ENCODE measurements around the gene HSF5. TPM values are rescaled to one million over a fixed set of nuclear protein-coding genes. Genes with fewer than 3 reads are reported as not detected.
A peak's percentile ranks its signal among the peaks of the same experiment; 100 is the strongest.

Gene HSF5
- total RNA-seq, 1 experiment from 2014 or later = not detected

DNA sequence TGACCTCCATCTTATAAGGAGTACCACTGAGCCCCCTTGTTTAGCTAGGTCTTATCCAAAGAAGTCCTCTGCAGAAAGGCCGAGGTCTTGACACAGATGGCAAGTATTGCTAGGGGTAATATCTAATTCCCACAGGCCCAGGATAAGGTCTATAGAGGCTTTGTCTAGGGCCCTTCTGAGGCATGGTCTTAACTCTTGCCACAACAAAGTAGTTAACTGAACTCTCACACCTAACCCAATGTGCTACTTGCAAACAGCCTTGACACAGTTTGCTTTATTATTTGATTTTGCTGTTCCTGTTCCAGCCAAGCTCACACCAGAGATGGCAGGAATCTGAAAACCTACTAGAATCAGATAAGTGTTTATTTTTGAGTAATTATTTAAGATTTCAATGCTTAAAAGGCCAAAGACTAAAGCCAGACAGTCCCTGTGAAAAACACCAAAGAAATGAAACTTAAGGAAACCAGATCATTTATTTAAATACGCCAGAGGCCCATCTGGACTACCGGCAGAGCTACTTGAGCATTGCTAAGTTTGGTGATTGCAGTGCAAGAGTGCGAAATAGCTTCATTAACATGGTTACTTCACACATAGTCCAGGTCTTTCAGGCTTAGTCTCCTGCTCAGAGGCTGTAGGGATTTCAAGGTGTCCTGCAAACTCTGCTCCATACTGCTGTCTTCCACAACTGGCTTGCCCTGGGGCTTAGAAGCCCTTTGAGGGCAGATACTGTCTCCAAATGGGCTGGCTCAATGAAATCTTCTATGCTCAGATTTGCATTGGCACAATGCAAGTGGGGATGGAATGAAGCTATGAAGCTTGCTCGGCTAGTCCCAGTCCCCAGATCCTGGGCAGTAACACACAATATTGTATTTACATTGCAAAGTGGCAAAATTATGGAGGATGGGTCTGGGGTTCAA, 107.7 kb downstream of the HSF5 start:
- in situ Hi-C loops (cut with HindIII; ENCODE audit: low sequenced_read_pairs) = loop anchor here (10.0 kb wide), 1 partner anchor 616 kb away; no protein-coding TSS in a partner anchor
- DNase-seq (ENCODE audit: low spot score) = no peak

DNA sequence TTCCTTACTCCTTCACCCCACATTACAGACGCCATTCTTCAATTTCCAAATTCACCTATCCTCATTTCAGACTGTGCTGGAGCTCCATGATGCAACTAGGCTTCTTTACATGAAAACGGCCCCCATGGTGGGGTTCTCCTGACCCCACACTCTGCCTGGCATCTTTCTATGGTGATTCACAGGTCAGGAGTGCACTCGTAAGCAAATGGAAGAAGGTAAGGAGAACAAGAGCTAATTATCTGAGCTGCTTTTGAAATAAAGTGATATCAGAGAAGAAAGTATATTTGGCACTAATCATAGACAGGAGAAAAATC, 108.7 kb downstream of the HSF5 start:
- DNase-seq (ENCODE audit: low spot score) = no peak

DNA sequence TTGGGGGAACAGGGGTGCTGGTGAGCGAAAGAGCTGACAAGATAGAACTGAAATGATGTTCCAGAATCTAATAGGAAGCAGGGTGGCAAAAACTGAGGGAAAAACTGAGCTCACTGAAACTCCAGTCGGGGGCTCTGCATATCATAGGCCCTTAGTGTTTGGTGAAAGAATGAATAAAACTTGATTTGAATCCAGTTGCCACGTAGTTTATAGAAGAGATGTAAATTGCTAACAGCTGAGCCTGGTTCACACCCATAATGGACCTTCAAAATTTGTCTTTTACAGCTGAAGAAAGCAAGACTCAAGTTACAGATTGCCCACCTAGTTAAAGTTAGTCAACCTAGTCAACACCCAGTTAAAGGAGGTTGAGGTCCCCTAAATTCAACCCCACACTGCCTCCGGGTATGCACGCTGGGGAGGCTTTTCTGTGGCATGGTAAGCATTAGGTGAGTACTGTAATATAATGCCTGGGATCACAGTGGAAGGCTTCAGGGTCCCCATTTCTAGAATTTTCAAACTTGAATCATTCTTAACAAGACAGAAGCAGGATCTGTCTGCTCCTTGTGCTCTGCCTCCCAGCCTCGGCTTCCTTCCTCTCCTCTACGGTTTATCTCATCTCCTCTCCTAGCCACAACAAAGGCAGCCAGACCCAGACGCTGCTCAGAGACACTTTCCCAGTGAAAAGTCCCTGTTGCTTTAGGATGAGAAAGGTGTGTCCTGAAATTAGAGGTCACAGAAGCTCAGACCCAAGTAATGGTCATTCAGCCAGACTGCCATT, 109.3 kb downstream of the HSF5 start:
- in situ Hi-C loops (cut with HindIII; ENCODE audit: low sequenced_read_pairs) = no loop called here
- no peak for DNase-seq (ENCODE audit: low spot score)

More for the DNA sequence above, 108.7 kb downstream of the HSF5 start:
- in situ Hi-C loops (cut with HindIII; ENCODE audit: low sequenced_read_pairs) = no loop called here

DNA sequence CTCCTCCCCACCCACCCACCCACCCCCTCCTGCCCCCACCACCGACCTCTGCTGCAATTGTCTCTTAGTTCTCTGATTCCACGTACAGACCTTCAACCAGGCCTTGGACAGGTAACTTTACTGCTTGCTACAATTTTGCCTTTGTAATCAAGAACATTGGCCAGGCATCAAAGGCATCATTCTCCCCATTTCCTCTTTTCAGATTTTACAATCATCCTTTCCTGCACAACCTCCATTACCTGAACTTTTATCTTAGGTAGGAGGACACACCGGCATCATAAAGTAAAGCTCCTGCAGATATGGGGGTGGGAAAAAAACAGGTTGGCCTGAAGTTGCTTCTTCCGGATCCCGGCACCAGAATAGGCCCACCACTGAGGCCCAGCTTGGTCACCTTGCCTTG, 110.5 kb downstream of the HSF5 start:
- in situ Hi-C loops (cut with HindIII; ENCODE audit: low sequenced_read_pairs) = no loop called here

DNA sequence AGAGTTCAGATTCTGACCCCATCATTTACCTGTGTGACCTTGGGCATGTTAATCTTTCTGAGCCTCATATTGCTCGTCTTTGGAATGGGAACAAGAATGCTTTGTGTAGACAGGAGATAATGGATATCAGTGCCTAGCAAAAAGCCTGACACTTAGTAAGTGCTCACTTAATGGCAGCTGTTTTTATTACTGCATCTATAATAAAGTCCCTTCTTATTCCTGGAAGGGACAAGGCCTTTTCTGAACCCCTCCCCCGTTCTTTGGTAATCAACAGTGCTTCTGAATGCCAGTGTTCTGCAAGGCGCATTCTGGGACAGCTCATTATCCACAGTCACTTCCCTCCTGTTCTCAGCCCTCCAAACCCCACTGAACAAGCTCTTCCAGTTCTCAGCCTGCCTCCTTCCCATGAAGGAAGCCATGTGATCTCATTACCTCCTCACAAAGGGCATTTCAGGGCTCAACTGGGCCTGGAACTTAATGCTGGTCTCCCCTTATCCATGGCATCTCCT, 111.1 kb downstream of the HSF5 start:
- DNase-seq (ENCODE audit: low spot score) = no peak
- in situ Hi-C loops (cut with HindIII; ENCODE audit: low sequenced_read_pairs) = no loop called here

More for the DNA sequence above, 110.5 kb downstream of the HSF5 start:
- DNase-seq (ENCODE audit: low spot score) = no peak

DNA sequence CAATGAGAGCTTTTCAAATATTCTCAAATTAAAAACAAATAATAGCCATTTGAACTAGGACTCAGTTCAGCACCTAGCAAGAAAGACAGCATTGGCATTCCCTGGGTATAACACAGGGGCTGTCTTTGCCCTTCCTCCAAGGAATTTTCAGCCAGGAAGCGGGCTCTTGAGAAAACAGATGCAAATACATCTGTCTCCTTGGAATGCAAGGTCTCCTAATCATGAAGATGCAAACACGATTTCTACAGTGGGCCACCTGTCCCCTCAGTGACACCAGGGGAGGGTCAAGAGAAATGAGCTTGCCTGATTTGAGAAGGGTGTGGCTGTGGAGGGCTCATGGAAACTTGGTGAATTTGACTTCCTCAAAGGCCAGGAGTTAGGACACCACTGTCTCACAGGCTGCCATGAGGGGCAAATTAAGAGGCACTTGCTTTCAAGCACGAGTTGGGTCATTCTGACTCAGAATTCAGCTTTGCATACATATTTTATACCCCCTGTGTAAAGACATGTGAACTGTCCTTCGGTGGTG, 111.7 kb downstream of the HSF5 start:
- DNase-seq (ENCODE audit: low spot score) = no peak
- in situ Hi-C loops (cut with HindIII; ENCODE audit: low sequenced_read_pairs) = no loop called here

DNA sequence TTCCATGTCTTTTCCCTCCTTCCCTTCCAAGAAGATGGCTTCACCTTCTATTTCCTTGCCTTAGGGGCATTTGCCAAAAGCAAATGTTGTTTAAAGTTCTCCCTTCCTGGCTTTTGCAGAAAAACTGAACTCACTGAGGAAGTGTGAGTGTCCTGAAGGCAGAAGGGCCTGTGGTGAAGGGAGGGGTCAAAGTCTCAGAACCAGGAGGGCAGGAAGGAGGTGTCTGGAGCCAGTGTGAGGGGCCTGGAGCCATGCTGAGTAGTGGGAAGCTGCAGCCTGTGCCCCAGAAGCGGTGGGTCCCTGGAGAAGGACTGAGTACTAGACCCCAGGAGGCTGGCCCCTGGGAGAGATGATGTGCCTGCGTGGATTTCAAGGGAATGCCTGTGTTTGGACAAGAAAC, 112.4 kb downstream of the HSF5 start:
- in situ Hi-C loops (cut with HindIII; ENCODE audit: low sequenced_read_pairs) = no loop called here
- no peak for DNase-seq (ENCODE audit: low spot score)

DNA sequence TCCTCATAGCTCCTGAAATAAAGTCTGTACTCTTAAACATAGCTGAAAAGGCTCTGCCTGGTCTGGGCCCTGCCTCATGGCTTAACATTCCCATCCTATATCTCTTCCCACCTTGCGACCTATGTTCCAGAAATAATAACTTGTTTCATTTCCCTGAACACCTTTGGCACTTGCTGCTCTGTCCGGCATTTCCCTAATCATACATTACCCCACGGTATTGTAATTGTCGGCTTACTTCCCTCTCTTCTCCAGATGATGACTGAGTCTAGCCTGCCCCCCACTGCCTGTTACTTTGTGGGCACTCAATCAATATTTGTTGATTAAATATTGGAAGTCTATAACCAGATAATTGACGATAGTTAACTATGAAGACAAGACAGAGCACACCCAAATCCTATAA, 113.0 kb downstream of the HSF5 start:
- in situ Hi-C loops (cut with HindIII; ENCODE audit: low sequenced_read_pairs) = no loop called here
- DNase-seq (ENCODE audit: low spot score) = no peak

DNA sequence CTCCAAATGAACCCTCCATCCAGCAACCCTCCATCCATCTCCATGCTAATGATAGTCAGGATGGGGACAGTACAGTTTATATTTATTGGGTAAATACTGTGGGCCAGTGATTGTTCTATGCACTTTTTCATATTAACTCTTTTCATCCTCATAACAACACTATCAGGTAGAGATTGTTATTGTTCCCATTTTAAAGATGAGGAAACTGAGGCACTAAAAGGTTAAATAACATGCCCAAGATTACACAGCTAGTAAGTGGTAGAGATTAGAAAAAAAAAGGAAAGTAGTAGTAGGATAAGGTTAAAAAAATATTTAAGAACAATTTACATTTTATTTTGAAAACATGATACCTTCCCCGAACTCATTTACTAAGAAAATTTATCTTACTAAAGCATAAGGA, 114.3 kb downstream of the HSF5 start:
- in situ Hi-C loops (cut with HindIII; ENCODE audit: low sequenced_read_pairs) = no loop called here
- no peak for DNase-seq (ENCODE audit: low spot score)

DNA sequence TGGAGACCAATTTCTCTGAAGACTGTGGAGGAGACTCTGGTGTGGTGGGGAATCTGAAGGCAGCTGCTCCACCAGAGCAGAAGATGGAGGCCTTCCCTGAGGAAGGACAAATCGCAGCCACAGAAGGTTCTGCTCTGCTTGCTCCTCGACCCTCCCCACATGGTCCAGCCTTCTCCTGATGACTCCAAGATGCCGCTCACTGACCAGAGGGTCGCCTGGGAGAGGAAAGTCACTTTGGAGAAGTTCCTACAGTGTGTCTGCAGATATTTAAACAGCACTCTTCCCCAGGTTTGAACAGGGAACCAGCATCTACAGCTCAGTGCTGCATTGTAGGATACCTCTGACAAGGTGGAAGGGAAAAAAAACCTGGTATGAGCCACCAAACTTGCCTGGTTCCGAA, 115.2 kb downstream of the HSF5 start:
- DNase-seq (ENCODE audit: low spot score) = no peak
- in situ Hi-C loops (cut with HindIII; ENCODE audit: low sequenced_read_pairs) = no loop called here

DNA sequence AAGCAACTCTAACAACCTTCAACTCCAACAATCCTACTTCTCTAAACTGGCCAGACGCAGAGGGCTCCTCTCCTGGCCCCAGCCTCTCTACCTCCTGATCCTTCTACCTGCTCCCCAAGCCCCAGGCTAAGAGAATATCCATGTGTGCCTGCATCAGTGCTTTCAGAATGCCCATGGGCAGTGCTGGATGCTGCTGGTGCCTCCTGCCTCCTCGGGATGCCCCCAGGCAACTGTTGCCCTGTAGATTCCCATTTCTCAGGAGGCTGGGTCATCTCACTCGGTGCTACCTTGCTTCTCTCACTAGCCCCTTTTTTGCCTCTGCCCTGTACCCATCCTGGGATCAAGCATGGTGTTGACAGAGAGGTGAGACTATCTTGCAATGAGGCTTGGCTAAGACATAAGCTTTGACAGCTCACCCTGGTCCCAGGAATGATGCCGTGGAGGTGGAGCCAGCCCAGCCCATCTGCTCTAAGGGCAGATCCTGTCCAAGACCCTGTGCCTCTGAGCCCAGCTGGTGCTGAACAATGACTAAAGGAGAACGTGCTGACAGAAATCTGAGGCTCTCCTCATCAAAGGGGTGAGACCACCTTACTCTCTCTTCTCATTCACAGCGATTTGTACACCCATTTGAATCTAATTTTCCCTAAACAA, 116.8 kb downstream of the HSF5 start:
- in situ Hi-C loops (cut with HindIII; ENCODE audit: low sequenced_read_pairs) = no loop called here
- DNase-seq (ENCODE audit: low spot score) = peak; percentile 86

DNA sequence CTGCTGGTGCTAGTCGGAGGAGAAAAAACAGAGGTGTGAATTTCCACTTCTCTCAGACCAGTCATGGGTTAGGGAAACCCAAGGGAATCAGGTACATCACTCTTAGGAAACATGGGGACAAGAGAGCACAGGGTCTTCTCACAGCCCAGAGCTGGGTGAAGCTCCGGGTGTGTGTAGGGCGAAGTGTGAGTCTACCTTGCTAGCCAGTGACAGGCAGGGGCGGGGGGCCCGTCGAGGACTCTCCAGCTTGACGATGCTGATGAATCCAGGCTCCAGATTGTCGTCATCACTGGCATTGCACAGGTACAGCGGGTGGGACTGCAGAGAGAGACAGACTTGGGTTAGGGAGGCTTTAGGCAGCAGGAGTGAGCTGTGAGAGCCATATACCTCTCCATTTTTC, 117.5 kb downstream of the HSF5 start:
- DNase-seq (ENCODE audit: low spot score) = no peak
- in situ Hi-C loops (cut with HindIII; ENCODE audit: low sequenced_read_pairs) = no loop called here

DNA sequence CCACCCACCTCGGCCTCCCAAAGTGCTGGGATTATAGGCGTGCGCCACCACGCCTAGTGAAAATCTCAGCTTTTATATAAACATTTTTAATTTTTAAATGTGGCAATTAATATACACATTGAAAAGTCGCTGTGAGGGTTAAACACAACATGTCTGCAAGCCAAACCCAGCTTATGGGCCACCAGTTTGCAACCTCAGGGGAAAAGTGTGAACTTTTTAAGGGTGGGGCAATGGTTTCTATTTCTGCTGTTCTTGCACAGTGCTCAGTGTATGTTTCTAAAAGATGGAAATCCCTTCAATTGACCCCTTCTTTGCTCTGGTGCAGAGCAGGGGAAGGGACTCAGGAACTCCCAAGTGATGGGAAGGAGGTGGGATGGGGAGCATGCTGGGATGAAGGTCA, 117.9 kb downstream of the HSF5 start:
- no peak for DNase-seq (ENCODE audit: low spot score)
- in situ Hi-C loops (cut with HindIII; ENCODE audit: low sequenced_read_pairs) = no loop called here

Other genes starting within 250 kb of the HSF5 start
- not detected in 2 replicates for gene LPO, start 249.8 kb downstream of the HSF5 start, total RNA-seq (2014; rRNA removed; shearing (Covaris generic))
- gene MPO, start 207.5 kb downstream of the HSF5 start, total RNA-seq (2014; rRNA removed; shearing (Covaris generic)) = not detected in 2 replicates
- gene TSPOAP1, start 159.6 kb downstream of the HSF5 start, total RNA-seq (2014; rRNA removed; shearing (Covaris generic)) = not detected in 2 replicates
- 58.7 and 73.6 TPM in 2 replicates for gene SUPT4H1, start 136.2 kb downstream of the HSF5 start, total RNA-seq (2014; rRNA removed; shearing (Covaris generic))
- not detected in 2 replicates for gene RNF43, start 70.9 kb downstream of the HSF5 start, total RNA-seq (2014; rRNA removed; shearing (Covaris generic))
- 35.9 and 36.3 TPM in 2 replicates for gene MTMR4, start 26.2 kb upstream of the HSF5 start, total RNA-seq (2014; rRNA removed; shearing (Covaris generic))
- not detected in 2 replicates for gene TEX14, start 203.6 kb upstream of the HSF5 start, total RNA-seq (2014; rRNA removed; shearing (Covaris generic))
- gene RAD51C, start 204.2 kb upstream of the HSF5 start, total RNA-seq (2014; rRNA removed; shearing (Covaris generic)) = 81.2 and 112 TPM in 2 replicates

All from G401 (cell line).